IMR-90 (cell line): ENCODE data around the gene ATOH8. TPM values are rescaled to one million over a fixed set of nuclear protein-coding genes. Genes with fewer than 3 reads are reported as not detected.

Experiments used
- ATAC-seq: fragments of 200-7000 bp; cut with Tn5 transposase; 2 replicates; pipeline ENCODE4 v1.9.1; 2020; ENCODE audit warnings: low read depth, mild to moderate bottlenecking, moderate library complexity
- BruUV-seq: library from RNA; stranded (reverse); fragments of 400-500 nt; replicated peaks from 2 replicates; lab custom pipeline; 2021; lab: Mats Ljungman, UMichigan
- CTCF ChIA-PET: fragments of 300-600 bp; formaldehyde crosslinking; extraction: SDS; loops from one replicate; lab custom pipeline; 2021; ENCODE audit warnings: antibody characterized with exemption; lab: Yijun Ruan, JAX
- POLR2A ChIA-PET: fragments of 300-600 bp; sonication (Branson Sonifier 250); formaldehyde crosslinking; loops from one replicate; lab custom pipeline; 2022; ENCODE audit warnings: antibody characterized with exemption; ENCODE audit not compliant: unreplicated experiment; lab: Charles Lee
- DNase-seq: peaks from one replicate; pipeline ENCODE4 v3.0.0; 2013
- H2AFZ ChIP-seq: replicated peaks from 2 replicates; pipeline ENCODE3; 2013; ENCODE audit warnings: low read length, mild to moderate bottlenecking; ENCODE audit not compliant: poor library complexity
- H2AK5ac ChIP-seq: 2 replicates; pipeline ENCODE4 v1.6.1; 2013; ENCODE audit warnings: low read depth, low read length, inconsistent platforms
- H2AK9ac ChIP-seq: replicated peaks from 2 replicates; pipeline ENCODE3; 2013; ENCODE audit warnings: mild to moderate bottlenecking, low read depth, low read length, moderate library complexity; ENCODE audit not compliant: poor library complexity
- H2BK120ac ChIP-seq: 2 replicates; pipeline ENCODE4 v1.6.1; 2013; ENCODE audit warnings: low read depth, low read length, inconsistent platforms
- H2BK15ac ChIP-seq: 3 replicates; pipeline ENCODE4 v1.6.1; 2013; ENCODE audit warnings: low read depth, low read length, inconsistent platforms
- H2BK20ac ChIP-seq: 2 replicates; pipeline ENCODE4 v1.6.1; 2013; ENCODE audit warnings: low read depth, mild to moderate bottlenecking, inconsistent platforms, low read length, moderate library complexity
- H2BK5ac ChIP-seq: 2 replicates; pipeline ENCODE4 v1.6.1; 2013; ENCODE audit warnings: mild to moderate bottlenecking, low read depth, low read length, inconsistent platforms; ENCODE audit not compliant: poor library complexity, severe bottlenecking
- H3K14ac ChIP-seq: replicated peaks from 2 replicates; pipeline ENCODE4 v1.6.1; 2013; ENCODE audit warnings: low read depth, low read length, inconsistent platforms
- H3K18ac ChIP-seq: 2 replicates; pipeline ENCODE4 v1.6.1; 2013; ENCODE audit warnings: low read depth, low read length, control low read depth
- H3K23ac ChIP-seq: 2 replicates; pipeline ENCODE4 v1.6.1; 2013; ENCODE audit warnings: low read depth, low read length, inconsistent platforms
- H3K27ac ChIP-seq: 2 replicates; pipeline ENCODE4 v1.5.1; 2013; ENCODE audit warnings: mild to moderate bottlenecking, control low read depth, low read length; ENCODE audit not compliant: insufficient read depth
- H3K27me3 ChIP-seq: 2 replicates; pipeline ENCODE4 v1.6.1; 2013; ENCODE audit warnings: low read length; ENCODE audit not compliant: control insufficient read depth, insufficient read depth
- H3K36me3 ChIP-seq: 2 replicates; pipeline ENCODE4 v1.6.1; 2013; ENCODE audit warnings: low read length, mixed read lengths; ENCODE audit not compliant: control insufficient read depth, insufficient read depth
- H3K4ac ChIP-seq: 2 replicates; pipeline ENCODE4 v1.6.1; 2013; ENCODE audit warnings: low read depth, low read length, inconsistent platforms
- H3K4me1 ChIP-seq: 2 replicates; pipeline ENCODE4 v1.6.1; 2013; ENCODE audit warnings: low read length, mixed read lengths; ENCODE audit not compliant: control insufficient read depth, insufficient read depth
- H3K4me2 ChIP-seq: 2 replicates; pipeline ENCODE4 v1.6.1; 2013; ENCODE audit warnings: low read depth, mild to moderate bottlenecking, control low read depth, low read length, moderate library complexity
- H3K4me3 ChIP-seq: 2 replicates; pipeline ENCODE4 v1.5.1; 2013; ENCODE audit warnings: low read depth, mild to moderate bottlenecking, control low read depth, low read length, moderate library complexity; ENCODE audit not compliant: insufficient read depth
- H3K56ac ChIP-seq: 2 replicates; pipeline ENCODE4 v1.6.1; 2013; ENCODE audit warnings: low read length, inconsistent platforms; ENCODE audit not compliant: insufficient read depth; ENCODE audit errors: extremely low read depth
- H3K79me1 ChIP-seq, 2 experiments: 2 replicates each; pipeline ENCODE4 v1.6.1; 2013; ENCODE audit warnings: low read length in 2 of 2, inconsistent platforms in 1 of 2, low read depth in 1 of 2
- H3K9ac ChIP-seq: 2 replicates; pipeline ENCODE4 v1.6.1; 2013; ENCODE audit warnings: low read depth, low read length, control low read depth
- H3K9me1 ChIP-seq: 2 replicates; pipeline ENCODE4 v1.6.1; 2013; ENCODE audit warnings: low read length, inconsistent platforms; ENCODE audit not compliant: insufficient read depth
- H3K9me3 ChIP-seq: 2 replicates; pipeline ENCODE4 v1.6.1; 2013; ENCODE audit warnings: low read length; ENCODE audit not compliant: control insufficient read depth, insufficient read depth
- H4K20me1 ChIP-seq: 2 replicates; pipeline ENCODE4 v1.6.1; 2013; ENCODE audit warnings: low read length, inconsistent platforms; ENCODE audit not compliant: insufficient read depth
- H4K5ac ChIP-seq: 2 replicates; pipeline ENCODE4 v1.6.1; 2013; ENCODE audit warnings: mild to moderate bottlenecking, low read depth, low read length, control low read depth
- H4K8ac ChIP-seq, 2 experiments: 2 replicates each; pipeline ENCODE4 v1.6.1; 2013; ENCODE audit warnings: low read depth in 2 of 2, low read length in 2 of 2, control low read depth in 1 of 2, inconsistent platforms in 1 of 2
- H4K91ac ChIP-seq: 2 replicates; pipeline ENCODE4 v1.6.1; 2013; ENCODE audit warnings: low read depth, low read length, inconsistent platforms; ENCODE audit not compliant: insufficient read depth
- BHLHE40 ChIP-seq: fragments of 150-350 bp; IDR thresholded peaks from 2 replicates; pipeline ENCODE4 v1.6.1; 2016; ENCODE audit warnings: mild to moderate bottlenecking, low read depth, low read length
- CEBPB ChIP-seq: IDR thresholded peaks from 2 replicates; pipeline ENCODE4 v1.6.1; 2012; ENCODE audit warnings: low read depth, low read length, improper control_type of control experiment
- CHD1 ChIP-seq: IDR thresholded peaks from 2 replicates; pipeline ENCODE4 v1.6.1; 2012; ENCODE audit warnings: low read depth, low read length, improper control_type of control experiment
- FOS ChIP-seq: fragments of 150-350 bp; IDR thresholded peaks from 2 replicates; pipeline ENCODE4 v1.6.1; 2016; ENCODE audit warnings: low read depth, low read length
- MAFK ChIP-seq: IDR thresholded peaks from 2 replicates; pipeline ENCODE4 v1.6.1; 2012; ENCODE audit warnings: low read depth, low read length, improper control_type of control experiment
- MAZ ChIP-seq: IDR thresholded peaks from 2 replicates; pipeline ENCODE4 v1.6.1; 2012; ENCODE audit warnings: low read depth, mild to moderate bottlenecking, low read length, improper control_type of control experiment, moderate library complexity, borderline replicate concordance
- MXI1 ChIP-seq: IDR thresholded peaks from 2 replicates; pipeline ENCODE4 v1.6.1; 2012; ENCODE audit warnings: low read depth, mild to moderate bottlenecking, low read length, moderate library complexity, borderline replicate concordance
- NFE2L2 ChIP-seq: fragments of 150-350 bp; IDR thresholded peaks from 2 replicates; pipeline ENCODE4 v1.6.1; 2016; ENCODE audit warnings: low read depth, mild to moderate bottlenecking, low read length
- POLR2A ChIP-seq: IDR thresholded peaks from 2 replicates; pipeline ENCODE4 v1.6.1; 2012; ENCODE audit warnings: mild to moderate bottlenecking, low read depth, low read length
- RAD21 ChIP-seq: IDR thresholded peaks from 2 replicates; pipeline ENCODE4 v1.6.1; 2012; ENCODE audit warnings: low read length, improper control_type of control experiment
- RCOR1 ChIP-seq: IDR thresholded peaks from 2 replicates; pipeline ENCODE4 v1.6.1; 2012; ENCODE audit warnings: mild to moderate bottlenecking, low read length, improper control_type of control experiment; ENCODE audit not compliant: insufficient replicate concordance
- RFX5 ChIP-seq: IDR thresholded peaks from 2 replicates; pipeline ENCODE4 v1.8.0; 2012; ENCODE audit warnings: low read depth, mild to moderate bottlenecking, low read length, moderate library complexity
- SMC3 ChIP-seq: fragments of 150-350 bp; IDR thresholded peaks from 2 replicates; pipeline ENCODE4 v1.6.1; 2016; ENCODE audit warnings: low read depth, mild to moderate bottlenecking, antibody characterized with exemption, low read length, moderate library complexity
- WGBS, 2 experiments: methylation state at CpG; one replicate each; pipeline versions ENCODE4 v1.1.5 to v1.1.7; 2013; ENCODE audit warnings: missing lambda C conversion rate in 2 of 2; ENCODE audit not compliant: insufficient read length in 1 of 2; ENCODE audit errors: extremely low coverage in 2 of 2; 5-methylcytosine and 5-hydroxymethylcytosine counted together
- dilution Hi-C: fragments of 300-500 bp; cut with HindIII; formaldehyde crosslinking; loops from one replicate; pipeline ENCODE4 v1.14.3; 2018; ENCODE audit warnings: low sequenced_read_pairs; ENCODE audit not compliant: unreplicated experiment
- in situ Hi-C: fragments of 300-500 bp; cut with MboI; formaldehyde crosslinking; loops from 3 replicates; pipeline ENCODE4 v1.14.3; 2019; ENCODE audit warnings: low sequenced_read_pairs, inconsistent platforms, mixed read lengths
- intact Hi-C: fragments of 100-400 bp; cut with micrococcal nuclease; formaldehyde crosslinking; loops from 2 replicates; pipeline ENCODE4 v1.10.0; 2022
- polyA plus RNA-seq, 3 experiments: library from polyadenylated mRNA; depleted of rRNA; stranded (reverse); fragments of >200 nt; gene quantifications; 2 replicates each; pipeline ENCODE4 v1.2.3, GENCODE V29; 2012; ENCODE audit warnings: low replicate concordance in 1 of 3
- total RNA-seq: library from RNA; depleted of rRNA; stranded (reverse); fragments of >200 nt; gene quantifications from 2 replicates; pipeline ENCODE4 v1.2.3, GENCODE V29; 2012
- TF ChIP-seq, protein P1 (sequence below): fragments of 150-350 bp; IDR thresholded peaks from 2 replicates; pipeline ENCODE4 v1.6.1; 2016; ENCODE audit warnings: low read depth, mild to moderate bottlenecking, low read length, moderate library complexity, borderline replicate concordance
- TF ChIP-seq, protein P2 (sequence below): conservative IDR thresholded peaks from 2 replicates; pipeline ENCODE4 v1.5.1; 2012; ENCODE audit warnings: mild to moderate bottlenecking, low read depth, low read length, improper control_type of control experiment

Gene ATOH8
- total and polyA plus RNA-seq, 2 of the 4 experiments (the other 2 are of a cell fraction) = 7.9 to 9.0 TPM

DNA sequence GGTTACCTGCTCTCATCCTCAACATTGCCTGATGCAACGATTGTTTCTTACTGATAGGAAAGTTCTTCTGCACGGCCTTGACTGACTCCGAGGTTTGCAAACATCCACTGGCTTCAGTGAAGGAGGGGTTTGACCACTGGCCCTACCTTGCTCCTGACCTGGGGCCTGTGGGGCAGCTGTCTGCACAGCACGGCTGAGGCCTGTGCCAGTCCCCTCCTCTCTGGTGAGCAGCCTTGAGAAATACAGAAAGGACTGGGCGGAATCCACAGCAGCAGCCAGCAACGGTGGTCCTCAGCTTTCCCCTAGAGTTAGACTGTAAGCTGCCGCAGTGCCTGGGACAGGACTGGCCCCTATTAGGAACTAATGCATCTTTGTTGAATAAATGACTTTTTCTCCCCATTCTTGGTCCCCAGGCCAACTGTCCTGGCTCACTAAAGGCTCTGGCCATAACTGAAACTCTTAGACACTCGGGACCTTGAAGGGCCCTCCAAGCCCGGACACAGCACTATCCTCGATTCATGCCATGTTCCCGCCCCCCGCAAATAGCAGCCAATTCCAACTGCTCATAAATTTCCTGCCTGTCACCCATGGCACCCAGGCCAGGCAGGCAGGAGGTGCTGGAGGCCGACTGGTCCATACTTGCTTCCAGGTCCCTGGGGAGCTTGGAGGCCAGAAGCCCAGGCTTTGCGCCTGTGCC is 26.7 kb downstream of the ATOH8 start:
- H3K79me1 ChIP-seq = peaks cover 7 to 31% of the 10 kb centered on the region in 2 experiments; a peak in 3 of 4 replicates
- intact Hi-C loops (no loop called here), dilution Hi-C loops (no loop called here), in situ Hi-C loops (no loop called here)
- ChIA-PET POLR2A (no interaction called here), CTCF (no interaction called here)
- H3K9me3 ChIP-seq = no peaks in the 10 kb centered on the region
- H3K18ac ChIP-seq = no peak overlapping the region
- TF ChIP-seq RFX5 = no peak
- TF ChIP-seq CEBPB = no peak
- no peak for TF ChIP-seq MAZ
- TF ChIP-seq RAD21 = no peak
- no peak for TF ChIP-seq RCOR1
- no peak for TF ChIP-seq NFE2L2
- no peak for TF ChIP-seq POLR2A
- no peak for TF ChIP-seq FOS
- TF ChIP-seq, protein P1, sequence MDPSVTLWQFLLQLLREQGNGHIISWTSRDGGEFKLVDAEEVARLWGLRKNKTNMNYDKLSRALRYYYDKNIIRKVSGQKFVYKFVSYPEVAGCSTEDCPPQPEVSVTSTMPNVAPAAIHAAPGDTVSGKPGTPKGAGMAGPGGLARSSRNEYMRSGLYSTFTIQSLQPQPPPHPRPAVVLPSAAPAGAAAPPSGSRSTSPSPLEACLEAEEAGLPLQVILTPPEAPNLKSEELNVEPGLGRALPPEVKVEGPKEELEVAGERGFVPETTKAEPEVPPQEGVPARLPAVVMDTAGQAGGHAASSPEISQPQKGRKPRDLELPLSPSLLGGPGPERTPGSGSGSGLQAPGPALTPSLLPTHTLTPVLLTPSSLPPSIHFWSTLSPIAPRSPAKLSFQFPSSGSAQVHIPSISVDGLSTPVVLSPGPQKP = no peak
- TF ChIP-seq MAFK = no peak
- no peak for TF ChIP-seq BHLHE40
- TF ChIP-seq SMC3 = no peak
- TF ChIP-seq, protein P2, sequence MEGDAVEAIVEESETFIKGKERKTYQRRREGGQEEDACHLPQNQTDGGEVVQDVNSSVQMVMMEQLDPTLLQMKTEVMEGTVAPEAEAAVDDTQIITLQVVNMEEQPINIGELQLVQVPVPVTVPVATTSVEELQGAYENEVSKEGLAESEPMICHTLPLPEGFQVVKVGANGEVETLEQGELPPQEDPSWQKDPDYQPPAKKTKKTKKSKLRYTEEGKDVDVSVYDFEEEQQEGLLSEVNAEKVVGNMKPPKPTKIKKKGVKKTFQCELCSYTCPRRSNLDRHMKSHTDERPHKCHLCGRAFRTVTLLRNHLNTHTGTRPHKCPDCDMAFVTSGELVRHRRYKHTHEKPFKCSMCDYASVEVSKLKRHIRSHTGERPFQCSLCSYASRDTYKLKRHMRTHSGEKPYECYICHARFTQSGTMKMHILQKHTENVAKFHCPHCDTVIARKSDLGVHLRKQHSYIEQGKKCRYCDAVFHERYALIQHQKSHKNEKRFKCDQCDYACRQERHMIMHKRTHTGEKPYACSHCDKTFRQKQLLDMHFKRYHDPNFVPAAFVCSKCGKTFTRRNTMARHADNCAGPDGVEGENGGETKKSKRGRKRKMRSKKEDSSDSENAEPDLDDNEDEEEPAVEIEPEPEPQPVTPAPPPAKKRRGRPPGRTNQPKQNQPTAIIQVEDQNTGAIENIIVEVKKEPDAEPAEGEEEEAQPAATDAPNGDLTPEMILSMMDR = no peak
- no peak for TF ChIP-seq MXI1
- no peak for TF ChIP-seq CHD1
- no peak overlapping the region for H2BK120ac ChIP-seq
- H2BK20ac ChIP-seq = no peak overlapping the region
- H3K4me3 ChIP-seq = no peak overlapping the region
- H3K56ac ChIP-seq = no peak overlapping the region
- no peak overlapping the region for H2AK9ac ChIP-seq
- no peak overlapping the region for H2BK5ac ChIP-seq
- H3K4me2 ChIP-seq = no peak overlapping the region
- no peak overlapping the region for H4K5ac ChIP-seq
- H3K4ac ChIP-seq = no peak overlapping the region; the same call in 1 of the 2 replicates
- no peak overlapping the region for H4K8ac ChIP-seq
- H4K20me1 ChIP-seq = peaks cover 5% of the 10 kb centered on the region; the same call in 1 of the 2 replicates
- H3K9me1 ChIP-seq = peaks cover 6% of the 10 kb centered on the region
- peaks cover 2% of the 10 kb centered on the region; the same call in 1 of the 2 replicates for H3K4me1 ChIP-seq
- no peak overlapping the region for H2AK5ac ChIP-seq
- 62% methylated on average over 5 of the region's 14 CpGs; no CpG with 5 or more reads in 1 of the 2 experiments for WGBS, 2 experiments
- H3K14ac ChIP-seq = no peak overlapping the region
- H3K27me3 ChIP-seq = no peaks in the 10 kb centered on the region
- ATAC-seq (no peak), DNase-seq (no peak)
- H3K23ac ChIP-seq = no peak overlapping the region
- no peak overlapping the region for H2AFZ ChIP-seq
- H3K27ac ChIP-seq = no peak overlapping the region
- no TSS peak for BruUV-seq
- no peak overlapping the region for H4K91ac ChIP-seq
- H3K9ac ChIP-seq = no peak overlapping the region
- no peak overlapping the region; the same call in 2 of the 3 replicates for H2BK15ac ChIP-seq
- peaks cover 31% of the 10 kb centered on the region for H3K36me3 ChIP-seq
